Kidney capillary endothelial cell (primary cell): ENCODE results near the gene SUSD4.

Experiments
- DNase-seq: peaks from one replicate; pipeline ENCODE4 v3.0.0-alpha.2; 2018; ENCODE audit warnings: low spot score

SUSD4 gene

DNA sequence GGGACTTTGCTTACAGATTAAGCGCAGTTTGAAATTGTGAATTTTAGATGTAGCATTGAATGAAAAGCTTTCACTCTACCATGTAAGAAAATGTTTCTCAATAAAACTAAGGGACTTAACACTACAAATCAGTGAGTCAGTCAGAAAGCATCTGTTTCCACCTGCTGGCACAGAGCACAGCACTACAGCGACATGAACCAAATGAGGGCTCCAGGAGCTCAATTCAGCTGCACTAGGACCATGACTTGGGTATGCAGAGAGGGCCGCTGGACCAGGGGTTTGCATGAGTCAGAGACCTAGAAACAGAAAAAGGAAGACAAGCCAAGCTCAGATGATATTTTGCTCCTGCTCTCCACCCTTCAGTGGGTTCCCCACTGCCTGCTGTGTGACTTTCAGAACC, 5.2 kb downstream of the SUSD4 start:
- DNase-seq: no peak

DNA sequence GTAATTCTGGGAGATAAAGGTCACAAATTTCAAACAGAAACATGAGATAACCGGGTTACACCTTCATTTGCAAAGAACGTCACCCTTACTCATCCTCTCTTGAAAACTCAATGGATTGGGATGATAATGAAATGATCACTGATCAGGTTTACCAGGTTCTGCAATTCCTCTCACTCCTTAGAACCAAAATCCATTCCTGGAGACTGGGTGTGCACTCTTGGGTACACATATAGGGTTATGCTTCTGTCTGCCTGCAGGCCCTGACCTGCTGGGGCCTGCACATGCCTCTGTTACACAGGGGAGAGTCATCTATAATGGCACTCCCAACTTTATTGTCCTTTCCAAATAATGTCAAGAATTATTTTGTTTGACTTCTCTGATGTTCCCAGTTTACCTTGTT, 8.3 kb downstream of the SUSD4 start:
- no peak for DNase-seq

GRCh38 chr1:223353939-223354338, 10.0 kb downstream of the SUSD4 start:
- no peak for DNase-seq

GRCh38 chr1:223352944-223353343, 11.0 kb downstream of the SUSD4 start:
- DNase-seq: no peak

- no peak for DNase-seq
Measured at GRCh38 chr1:223350361-223350908, 13.5 kb downstream of the SUSD4 start.

DNA sequence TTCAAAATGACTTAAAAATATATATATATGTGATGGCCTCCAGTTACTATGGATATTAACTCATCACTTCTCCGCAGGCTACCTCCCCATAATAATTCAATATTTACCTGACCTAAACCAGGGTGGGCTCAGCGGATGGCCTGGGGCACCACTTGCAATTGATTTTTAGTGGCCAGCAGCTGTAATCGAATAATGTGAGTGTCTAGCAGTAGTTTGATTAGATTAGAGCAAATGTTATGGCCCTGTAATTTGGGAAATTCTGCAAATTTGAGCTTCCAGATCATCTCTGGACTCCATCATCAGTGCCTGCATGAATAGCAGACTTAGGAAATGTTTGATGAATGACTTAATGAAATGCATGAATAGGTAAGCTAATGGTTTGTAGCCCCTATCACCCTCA, 14.7 kb downstream of the SUSD4 start:
- DNase-seq: no peak

GRCh38 chr1:223348439-223348838, 15.5 kb downstream of the SUSD4 start:
- DNase-seq: no peak

GRCh38 chr1:223347583-223347982, 16.4 kb downstream of the SUSD4 start:
- no peak for DNase-seq

DNA sequence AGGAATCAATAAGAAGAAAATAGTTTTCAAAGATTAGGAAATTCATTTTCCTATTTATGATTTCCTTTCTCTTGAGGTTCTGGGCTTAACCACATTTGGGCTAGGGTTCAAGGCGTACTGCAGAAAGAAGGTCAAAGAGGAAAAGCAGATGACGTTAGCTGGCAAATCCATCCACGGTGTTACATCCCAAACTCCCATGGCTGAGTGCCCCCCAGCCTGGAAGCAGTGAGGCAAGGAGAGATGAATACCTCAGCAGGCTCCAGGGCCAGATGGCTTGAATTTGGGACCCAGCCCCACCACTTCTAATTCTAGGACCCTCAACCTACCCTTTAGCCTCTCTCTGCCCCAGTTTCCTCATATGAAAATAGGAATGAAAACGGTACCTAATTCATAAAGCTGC, 17.7 kb downstream of the SUSD4 start:
- no peak for DNase-seq

DNA sequence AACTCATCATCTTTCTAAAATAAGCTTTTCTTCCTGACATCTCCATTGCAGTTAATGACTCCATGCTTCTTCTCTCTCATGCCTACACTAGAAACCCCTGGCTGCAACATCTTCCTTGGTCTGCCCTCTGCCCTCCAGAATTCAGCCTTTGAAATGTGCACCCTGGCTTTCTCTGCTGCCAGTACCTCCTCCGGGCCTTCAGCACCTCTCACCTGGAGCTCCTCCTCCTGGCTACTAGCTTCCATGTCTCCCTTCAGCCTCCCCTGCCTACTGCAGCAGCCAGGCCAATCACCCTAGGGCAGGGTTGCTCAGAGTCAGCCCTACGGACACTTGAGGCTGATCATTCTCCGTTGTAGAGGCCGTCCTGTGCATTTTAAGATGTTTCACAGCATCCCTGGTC, 18.3 kb downstream of the SUSD4 start:
- DNase-seq: no peak

- no peak for DNase-seq
Measured at GRCh38 chr1:223344491-223344890, 19.5 kb downstream of the SUSD4 start.

DNA sequence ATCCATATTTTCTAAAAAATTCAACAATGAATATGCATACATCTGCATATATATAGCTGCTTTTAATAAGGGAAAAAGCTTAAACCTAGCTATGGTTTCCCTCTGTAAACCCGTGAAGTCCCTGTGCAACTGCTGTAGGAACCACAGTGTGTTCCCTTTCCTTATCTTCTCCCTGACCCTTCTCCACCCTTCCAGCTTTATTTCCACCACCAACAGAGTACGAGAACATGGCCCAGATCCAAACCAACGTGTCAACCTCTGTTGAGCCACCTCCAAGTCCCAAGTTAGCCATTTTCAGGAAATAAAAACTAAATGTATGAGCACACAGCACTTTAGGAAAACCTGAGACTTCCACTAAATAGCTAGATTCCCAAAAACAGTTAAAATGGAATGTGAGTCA, 20.3 kb downstream of the SUSD4 start:
- no peak for DNase-seq

DNA sequence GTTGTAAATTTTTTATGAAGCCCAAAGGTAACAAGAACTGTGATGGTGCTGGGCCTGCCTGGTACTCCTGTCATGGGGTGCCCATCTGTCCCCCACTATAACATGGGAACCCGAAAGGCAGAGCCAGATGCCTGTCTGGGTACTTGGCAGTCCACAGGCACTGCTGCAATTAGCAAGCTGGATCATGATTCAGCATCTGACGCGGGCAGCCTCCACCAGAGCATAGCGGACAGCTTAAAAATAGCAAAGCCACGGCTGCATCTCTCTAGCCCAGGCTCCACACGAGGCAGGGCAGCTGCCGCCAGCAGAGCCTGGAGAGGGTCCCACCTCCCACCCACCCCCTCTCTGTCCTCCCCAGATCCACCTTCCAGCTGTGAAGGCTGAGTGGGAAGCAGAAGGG, 22.9 kb downstream of the SUSD4 start:
- no peak for DNase-seq

GRCh38 chr1:223340637-223341036, 23.3 kb downstream of the SUSD4 start:
- no peak for DNase-seq

DNA sequence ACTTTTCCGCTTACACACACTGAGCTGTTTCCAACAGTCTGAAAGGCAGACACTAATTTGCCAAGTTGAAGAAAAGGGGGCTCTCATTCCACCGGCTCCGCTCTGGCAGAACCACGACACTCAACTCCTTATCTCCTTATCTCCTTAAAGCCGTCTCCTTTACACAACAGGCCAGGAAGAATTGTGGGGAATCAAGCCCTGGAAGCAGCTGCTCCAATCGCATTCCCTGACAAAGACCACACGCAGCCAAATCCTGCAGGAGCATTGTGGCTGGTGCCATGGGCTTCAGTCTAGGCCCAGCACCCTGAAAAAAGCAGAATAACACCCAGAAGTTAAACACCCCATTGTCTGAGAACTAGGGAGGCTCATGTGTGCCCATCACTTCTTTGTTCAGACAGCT, 24.1 kb downstream of the SUSD4 start:
- no peak for DNase-seq

DNA sequence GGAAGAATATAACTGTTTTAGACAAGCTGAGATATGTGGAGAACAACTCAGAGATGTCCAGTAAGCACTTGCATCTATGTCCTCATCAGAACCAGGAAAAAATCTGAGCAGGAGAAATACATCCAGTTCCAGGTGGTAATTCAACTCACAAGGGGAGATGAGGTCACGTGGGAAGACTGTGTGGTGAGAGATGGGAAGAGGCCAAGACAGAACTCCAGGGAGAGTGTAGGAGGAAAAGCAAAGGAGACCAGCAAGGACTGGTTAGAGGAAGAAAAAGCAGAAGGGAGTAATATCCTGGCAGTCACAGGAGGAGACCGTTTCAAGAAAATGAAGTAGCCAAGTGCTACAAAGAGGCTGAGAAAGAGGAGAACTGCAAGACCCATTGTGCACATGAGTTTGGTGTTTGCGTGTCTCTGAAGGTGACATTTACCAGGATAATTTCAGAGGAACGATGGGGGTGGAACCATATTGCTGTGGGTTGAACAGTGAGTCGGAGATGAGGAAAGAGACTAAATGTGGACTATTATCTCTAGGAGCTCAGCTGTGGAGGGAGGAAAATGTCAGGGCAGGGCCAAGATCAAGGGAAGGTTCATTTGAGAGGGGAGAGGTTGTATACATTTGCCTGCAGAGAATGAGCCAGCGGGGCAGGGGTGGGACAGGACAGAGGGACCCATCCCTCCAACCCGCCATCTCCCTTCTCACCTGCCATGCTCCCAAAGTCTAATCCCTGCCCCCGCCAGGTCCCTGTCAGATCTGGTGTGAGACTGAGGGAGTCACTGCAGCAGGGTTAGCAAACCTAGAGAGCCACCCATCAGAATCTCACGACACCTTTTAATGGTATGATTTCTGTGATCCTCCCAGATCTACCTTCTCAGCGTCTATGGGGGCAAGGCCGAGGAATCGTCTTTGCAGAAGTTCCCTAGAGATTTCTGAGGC, 24.9 kb downstream of the SUSD4 start:
- DNase-seq: no peak

- no peak for DNase-seq
Measured at GRCh38 chr1:223337174-223337869, 26.7 kb downstream of the SUSD4 start.

- DNase-seq: no peak
Measured at GRCh38 chr1:223334156-223334555, 29.8 kb downstream of the SUSD4 start.

DNA sequence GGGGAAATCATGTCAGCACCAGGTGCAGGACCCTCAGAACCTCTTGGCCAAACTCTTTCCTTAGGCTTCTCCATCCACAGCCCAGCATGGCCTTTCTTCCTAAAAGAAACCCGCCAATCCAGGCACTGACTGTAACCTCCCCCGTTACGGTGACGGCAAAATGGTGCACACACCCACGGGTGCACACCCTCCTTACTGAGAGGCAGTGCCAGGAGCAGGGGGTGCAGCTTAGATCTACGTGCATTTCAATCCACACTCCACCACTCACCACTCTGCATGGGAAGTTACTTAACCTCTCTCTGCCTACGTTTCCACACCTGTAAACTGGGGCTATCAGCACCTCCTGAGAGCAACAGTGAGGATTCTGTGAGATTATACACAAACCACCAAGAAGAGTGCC, 31.0 kb downstream of the SUSD4 start:
- no peak for DNase-seq

GRCh38 chr1:223331929-223332328, 32.0 kb downstream of the SUSD4 start:
- no peak for DNase-seq

GRCh38 chr1:223331301-223331700, 32.7 kb downstream of the SUSD4 start:
- no peak for DNase-seq

DNA sequence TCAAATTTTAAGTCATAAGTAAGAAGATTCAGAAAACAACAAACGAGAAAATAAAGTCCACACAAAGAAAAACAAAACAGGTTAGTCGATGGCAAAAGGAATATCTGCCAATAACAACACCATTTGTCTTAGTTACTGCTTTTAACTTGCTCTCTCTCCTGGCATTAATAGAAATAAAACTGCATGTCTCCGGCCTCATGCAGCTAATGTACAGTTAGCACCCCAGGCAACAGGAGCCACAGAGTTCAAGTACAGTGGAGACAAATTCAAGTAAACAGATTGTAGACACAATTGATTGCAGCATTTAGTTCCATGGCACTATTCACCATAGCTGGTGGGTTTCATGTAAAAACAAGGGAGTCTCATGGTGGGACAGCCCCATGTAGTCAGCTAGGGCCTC, 33.5 kb downstream of the SUSD4 start:
- no peak for DNase-seq
